Hepatocyte (in vitro differentiated cells): Measurements from ENCODE around the gene SLC32A1. TPM values are rescaled to one million over a fixed set of nuclear protein-coding genes. Genes with fewer than 3 reads are reported as not detected.

ENCODE experiments used
- DNase-seq: peaks from one replicate; pipeline ENCODE4 v3.0.0-alpha.2; 2016; ENCODE audit warnings: low spot score
- H2AFZ ChIP-seq: fragments of 200-600 bp; sonication (generic); 2 replicates; pipeline ENCODE4 v1.6.0; 2016; ENCODE audit warnings: antibody characterized with exemption, mild to moderate bottlenecking
- H3K27ac ChIP-seq: fragments of 200-600 bp; sonication (generic); 2 replicates; pipeline ENCODE4 v1.5.1; 2016; ENCODE audit warnings: mild to moderate bottlenecking
- H3K27me3 ChIP-seq: fragments of 200-600 bp; sonication (generic); 2 replicates; pipeline ENCODE4 v1.6.1; 2016
- H3K36me3 ChIP-seq: fragments of 200-600 bp; sonication (generic); replicated peaks from 2 replicates; pipeline ENCODE4 v1.5.1; 2016; ENCODE audit warnings: low read depth; ENCODE audit not compliant: insufficient read depth
- H3K4me1 ChIP-seq: fragments of 200-600 bp; sonication (generic); 2 replicates; pipeline ENCODE4 v1.5.1; 2016; ENCODE audit warnings: mild to moderate bottlenecking, moderate library complexity; ENCODE audit not compliant: insufficient read depth
- H3K4me2 ChIP-seq: fragments of 200-600 bp; sonication (generic); 2 replicates; pipeline ENCODE4 v1.6.0; 2016
- H3K4me3 ChIP-seq: fragments of 200-600 bp; sonication (generic); 2 replicates; pipeline ENCODE4 v1.5.1; 2016; ENCODE audit warnings: mild to moderate bottlenecking
- H3K79me2 ChIP-seq: fragments of 200-600 bp; sonication (generic); 2 replicates; pipeline ENCODE4 v1.6.0; 2017; ENCODE audit warnings: mild to moderate bottlenecking
- H3K9me2 ChIP-seq: fragments of 200-600 bp; sonication (generic); replicated peaks from 2 replicates; pipeline ENCODE4 v1.6.0; 2017; ENCODE audit warnings: mild to moderate bottlenecking; ENCODE audit not compliant: insufficient read depth
- H3K9me3 ChIP-seq: fragments of 200-600 bp; sonication (generic); 2 replicates; pipeline ENCODE4 v1.5.1; 2016; ENCODE audit warnings: low read depth, mild to moderate bottlenecking
- H4K20me1 ChIP-seq: fragments of 200-600 bp; sonication (generic); 2 replicates; pipeline ENCODE4 v1.6.0; 2016; ENCODE audit warnings: mild to moderate bottlenecking; ENCODE audit not compliant: insufficient read depth, poor library complexity, severe bottlenecking
- EZH2 ChIP-seq: fragments of 200-600 bp; sonication (generic); IDR thresholded peaks from 2 replicates; pipeline ENCODE4 v1.6.1; 2016; ENCODE audit warnings: antibody characterized with exemption, mild to moderate bottlenecking, borderline replicate concordance
- EZH2phosphoT487 ChIP-seq: fragments of 200-600 bp; sonication (generic); IDR thresholded peaks from one replicate; pipeline ENCODE4 v1.6.1; 2018; ENCODE audit warnings: antibody characterized with exemption, mild to moderate bottlenecking, low read depth, moderate library complexity; ENCODE audit not compliant: unreplicated experiment, severe bottlenecking
- WGBS: methylation state at CpG from one replicate; pipeline ENCODE4 v1.1.6; 2016; ENCODE audit warnings: low lambda C conversion rate; ENCODE audit errors: missing lambda C conversion rate; 5-methylcytosine and 5-hydroxymethylcytosine counted together
- polyA plus RNA-seq: library from polyadenylated mRNA; unstranded; fragments of >200 nt; fragmentation: Nextera tagmentation; extraction: Ambion mirVana; gene quantifications from 2 replicates; pipeline ENCODE4 v1.2.1, GENCODE V29; 2016
- total RNA-seq: library from RNA; depleted of rRNA; stranded (reverse); fragments of >200 nt; gene quantifications from 2 replicates; pipeline ENCODE4 v1.2.3, GENCODE V29; 2014
- TF ChIP-seq, protein P1 (sequence below): fragments of 200-600 bp; sonication (generic); IDR thresholded peaks from 2 replicates; pipeline ENCODE4 v1.5.1; 2016; ENCODE audit warnings: antibody characterized with exemption, mild to moderate bottlenecking; ENCODE audit not compliant: poor library complexity

SLC32A1 gene
- total and polyA plus RNA-seq, 2 experiments from 2014 or later = not detected

DNA sequence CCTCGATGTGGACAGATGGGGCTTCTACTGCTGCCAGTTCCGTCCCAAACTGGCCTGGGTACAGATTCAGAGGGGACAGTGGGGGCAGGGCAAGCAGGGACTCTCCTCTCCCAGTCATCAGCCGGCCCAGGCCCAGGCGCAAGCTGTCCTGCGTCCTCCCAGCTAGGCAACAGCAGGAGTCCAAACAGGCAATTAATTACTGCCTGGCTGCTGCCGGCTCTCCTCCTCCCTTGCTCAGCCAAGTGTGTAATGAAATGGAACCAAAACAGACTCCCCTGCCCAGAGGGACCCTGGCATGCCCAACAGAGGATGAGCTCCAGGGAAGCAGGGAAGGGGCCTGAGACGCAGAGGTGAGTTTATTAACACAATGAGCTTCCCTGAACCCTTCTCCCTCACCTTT is 17.8 kb upstream of the SLC32A1 start:
- Histone ChIP-seq H3K4me3 (no peak overlapping the region), H3K36me3 (no peaks in the 10 kb centered on the region), H3K79me2 (no peaks in the 10 kb centered on the region), H4K20me1 (no peaks in the 10 kb centered on the region), H3K4me1 (no peaks in the 10 kb centered on the region), H2AFZ (no peak overlapping the region), H3K9me2 (no peaks in the 10 kb centered on the region), H3K27me3 (peaks cover 26% of the 10 kb centered on the region), H3K27ac (no peak overlapping the region), H3K9me3 (no peaks in the 10 kb centered on the region), H3K4me2 (no peak overlapping the region)
- 36% methylated on average over 7 of the region's 7 CpGs for WGBS
- TF ChIP-seq EZH2 (no peak), EZH2phosphoT487 (no peak)
- TF ChIP-seq, protein P1, sequence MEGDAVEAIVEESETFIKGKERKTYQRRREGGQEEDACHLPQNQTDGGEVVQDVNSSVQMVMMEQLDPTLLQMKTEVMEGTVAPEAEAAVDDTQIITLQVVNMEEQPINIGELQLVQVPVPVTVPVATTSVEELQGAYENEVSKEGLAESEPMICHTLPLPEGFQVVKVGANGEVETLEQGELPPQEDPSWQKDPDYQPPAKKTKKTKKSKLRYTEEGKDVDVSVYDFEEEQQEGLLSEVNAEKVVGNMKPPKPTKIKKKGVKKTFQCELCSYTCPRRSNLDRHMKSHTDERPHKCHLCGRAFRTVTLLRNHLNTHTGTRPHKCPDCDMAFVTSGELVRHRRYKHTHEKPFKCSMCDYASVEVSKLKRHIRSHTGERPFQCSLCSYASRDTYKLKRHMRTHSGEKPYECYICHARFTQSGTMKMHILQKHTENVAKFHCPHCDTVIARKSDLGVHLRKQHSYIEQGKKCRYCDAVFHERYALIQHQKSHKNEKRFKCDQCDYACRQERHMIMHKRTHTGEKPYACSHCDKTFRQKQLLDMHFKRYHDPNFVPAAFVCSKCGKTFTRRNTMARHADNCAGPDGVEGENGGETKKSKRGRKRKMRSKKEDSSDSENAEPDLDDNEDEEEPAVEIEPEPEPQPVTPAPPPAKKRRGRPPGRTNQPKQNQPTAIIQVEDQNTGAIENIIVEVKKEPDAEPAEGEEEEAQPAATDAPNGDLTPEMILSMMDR = no peak
- no peak for DNase-seq

DNA sequence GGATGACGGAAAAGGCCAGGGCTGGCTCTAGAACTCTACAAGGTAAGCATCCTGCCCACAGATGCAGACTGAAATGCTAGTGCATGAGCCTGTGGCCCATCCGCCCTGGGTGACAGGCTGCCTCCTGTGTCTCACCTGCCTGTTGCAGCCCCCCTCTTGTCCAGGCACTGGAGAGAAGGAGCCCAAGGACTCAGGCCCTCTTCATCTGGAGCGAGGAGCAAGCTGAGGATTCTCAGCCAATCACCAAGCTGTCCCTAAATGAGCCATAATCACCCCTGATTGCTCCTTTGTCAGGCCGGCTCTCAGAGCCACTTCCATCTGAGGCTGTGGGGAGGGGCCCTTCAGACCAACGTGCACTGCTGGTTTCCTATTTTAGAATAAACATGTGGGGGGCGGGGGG is 10.0 kb upstream of the SLC32A1 start:
- Histone ChIP-seq H3K9me2 (no peaks in the 10 kb centered on the region), H3K4me1 (no peaks in the 10 kb centered on the region), H3K79me2 (no peaks in the 10 kb centered on the region), H4K20me1 (no peaks in the 10 kb centered on the region), H3K9me3 (no peaks in the 10 kb centered on the region), H3K27ac (no peak overlapping the region), H3K4me2 (no peak overlapping the region), H3K27me3 (peaks cover 51% of the 10 kb centered on the region), H3K4me3 (no peak overlapping the region), H3K36me3 (no peaks in the 10 kb centered on the region), H2AFZ (no peak overlapping the region)
- 33% methylated on average over 6 of the region's 6 CpGs for WGBS
- no peak for DNase-seq
- no peak for TF ChIP-seq EZH2
- no peak for TF ChIP-seq EZH2phosphoT487
- TF ChIP-seq, protein P1 = no peak

DNA sequence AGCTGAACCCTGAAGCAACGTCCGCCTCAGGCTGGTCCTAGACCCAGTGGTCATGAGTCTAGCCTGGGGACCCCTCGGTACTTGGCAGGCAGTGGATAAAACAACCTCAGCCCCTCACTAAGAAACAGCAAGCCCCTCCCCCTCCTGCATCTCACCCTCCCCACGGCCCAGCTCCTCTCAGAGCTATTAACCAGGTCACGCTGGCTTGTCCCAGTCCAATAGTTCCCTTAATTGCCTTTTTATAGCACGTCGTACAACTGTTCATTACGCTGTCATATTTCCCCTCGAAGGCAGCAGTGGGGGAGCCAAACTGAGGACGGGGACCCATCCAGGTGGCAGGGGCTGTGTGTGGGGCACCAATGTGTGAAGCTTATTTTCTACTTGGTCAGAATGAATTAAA is 8.6 kb upstream of the SLC32A1 start:
- H4K20me1 ChIP-seq = no peaks in the 10 kb centered on the region
- WGBS = 58% methylated on average over 10 of the region's 10 CpGs
- no peaks in the 10 kb centered on the region for H3K9me2 ChIP-seq
- no peak overlapping the region for H3K4me2 ChIP-seq
- H3K27ac ChIP-seq = no peak overlapping the region
- TF ChIP-seq, protein P1 = no peak
- TF ChIP-seq EZH2 = no peak
- TF ChIP-seq EZH2phosphoT487 = no peak
- no peaks in the 10 kb centered on the region for H3K36me3 ChIP-seq
- H3K4me3 ChIP-seq = no peak overlapping the region
- DNase-seq = no peak
- no peaks in the 10 kb centered on the region for H3K9me3 ChIP-seq
- no peaks in the 10 kb centered on the region for H3K4me1 ChIP-seq
- no peak overlapping the region for H2AFZ ChIP-seq
- no peaks in the 10 kb centered on the region for H3K79me2 ChIP-seq
- peaks cover 59% of the 10 kb centered on the region for H3K27me3 ChIP-seq

DNA sequence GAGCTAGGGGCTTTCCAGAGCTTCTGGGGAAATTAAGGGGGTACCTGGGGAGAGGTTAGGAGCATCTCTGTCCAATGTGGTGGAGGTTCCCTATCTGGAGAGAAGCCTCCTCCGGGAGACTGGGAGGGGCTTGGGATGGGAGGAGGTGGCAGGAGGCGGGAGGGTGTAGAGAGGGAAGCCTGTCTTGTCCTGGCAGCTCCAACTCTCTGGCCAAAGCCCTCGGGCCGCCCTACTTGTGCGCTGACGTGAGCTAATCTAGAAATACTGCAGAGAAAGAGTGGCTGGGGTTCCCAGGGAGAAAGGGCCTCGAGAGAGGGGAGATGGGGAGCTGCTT is 1.6 kb upstream of the SLC32A1 start:
- Histone ChIP-seq H3K9me2 (no peaks in the 10 kb centered on the region), H3K4me3 (no peak overlapping the region), H3K36me3 (no peaks in the 10 kb centered on the region), H3K27me3 (peaks cover 98% of the 10 kb centered on the region), H4K20me1 (no peaks in the 10 kb centered on the region), H3K4me1 (no peaks in the 10 kb centered on the region), H3K27ac (no peak overlapping the region), H3K4me2 (no peak overlapping the region), H3K79me2 (no peaks in the 10 kb centered on the region), H3K9me3 (no peaks in the 10 kb centered on the region), H2AFZ (no peak overlapping the region)
- TF ChIP-seq EZH2 = no peak
- TF ChIP-seq, protein P1 = no peak
- no peak for TF ChIP-seq EZH2phosphoT487
- DNase-seq = no peak
- whole genome bisulfite sequencing = 3% methylated on average over 6 of the region's 7 CpGs
